ENCODE results near the gene SLC25A25.
A peak's percentile ranks its signal among the peaks of the same experiment; 100 is the strongest.

Gene SLC25A25

GRCh38 chr9:128116104-128117083 lies 48.4 kb downstream of the SLC25A25 start:
- peaks cover 18% of the 10 kb centered on the region for H3K36me3 Mint-ChIP-seq (ENCODE audit: low read depth)
- H3K4me1 Mint-ChIP-seq (ENCODE audit: low read depth): peaks cover 21% of the 10 kb centered on the region
- no peaks in the 10 kb centered on the region for H3K9me3 Mint-ChIP-seq
- H3K27ac Mint-ChIP-seq: peak overlapping the region; percentile 12
- H3K27me3 Mint-ChIP-seq: no peaks in the 10 kb centered on the region
- H3K4me3 Mint-ChIP-seq: no peak overlapping the region

- Mint-ChIP-seq H3K36me3 (ENCODE audit: low read depth) (peaks cover 14% of the 10 kb centered on the region), H3K27me3 (no peaks in the 10 kb centered on the region), H3K4me3 (no peak overlapping the region), H3K27ac (no peak overlapping the region), H3K4me1 (ENCODE audit: low read depth) (peaks cover 21% of the 10 kb centered on the region), H3K9me3 (no peaks in the 10 kb centered on the region)
Measured at GRCh38 chr9:128117613-128118471, 49.8 kb downstream of the SLC25A25 start.

GRCh38 chr9:128118472-128118857 lies 50.4 kb downstream of the SLC25A25 start:
- H3K4me1 Mint-ChIP-seq (ENCODE audit: low read depth): peaks cover 21% of the 10 kb centered on the region
- no peaks in the 10 kb centered on the region for H3K27me3 Mint-ChIP-seq
- H3K36me3 Mint-ChIP-seq (ENCODE audit: low read depth): peaks cover 9% of the 10 kb centered on the region
- no peaks in the 10 kb centered on the region for H3K9me3 Mint-ChIP-seq
- no peak overlapping the region for H3K4me3 Mint-ChIP-seq
- no peak overlapping the region for H3K27ac Mint-ChIP-seq

GRCh38 chr9:128118971-128119665 lies 51.1 kb downstream of the SLC25A25 start:
- H3K27ac Mint-ChIP-seq: no peak overlapping the region
- H3K4me1 Mint-ChIP-seq (ENCODE audit: low read depth): peaks cover 21% of the 10 kb centered on the region
- H3K4me3 Mint-ChIP-seq: no peak overlapping the region
- no peaks in the 10 kb centered on the region for H3K9me3 Mint-ChIP-seq
- H3K27me3 Mint-ChIP-seq: no peaks in the 10 kb centered on the region
- peaks cover 9% of the 10 kb centered on the region for H3K36me3 Mint-ChIP-seq (ENCODE audit: low read depth)

DNA sequence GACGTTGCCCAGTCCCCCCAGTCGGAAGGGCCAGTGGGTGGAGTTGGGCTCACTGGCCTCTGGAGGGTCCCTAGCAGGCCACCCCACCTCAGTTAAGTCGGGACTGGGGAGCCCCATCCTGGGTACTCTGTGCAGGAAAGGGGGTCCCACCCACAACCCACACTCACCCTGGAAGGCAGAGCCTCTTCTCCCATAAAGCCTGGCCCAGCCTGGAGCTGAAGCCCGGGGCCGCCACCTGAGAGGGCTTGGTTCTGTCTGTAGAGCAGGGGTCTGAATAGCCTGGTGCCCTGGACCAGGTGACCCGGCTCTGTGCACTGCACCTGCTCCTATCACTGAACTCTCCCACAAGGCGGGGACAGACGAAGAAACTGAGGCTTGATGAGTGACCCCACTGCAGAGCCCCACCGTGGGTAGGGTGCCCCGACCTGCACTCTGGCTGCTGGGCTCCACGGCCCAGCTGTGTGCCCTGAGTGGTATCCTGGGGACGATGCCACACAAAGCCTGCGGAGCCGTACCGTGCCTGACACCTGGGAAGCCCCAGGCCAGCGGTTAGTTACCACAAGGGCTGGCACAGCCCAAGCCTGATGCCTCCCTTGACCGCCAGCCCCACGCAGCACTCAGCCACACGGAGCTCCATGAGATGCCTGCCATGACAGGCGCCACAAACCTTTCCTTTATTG lies 52.2 kb downstream of the SLC25A25 start:
- Mint-ChIP-seq H3K4me1 (ENCODE audit: low read depth) (peaks cover 26% of the 10 kb centered on the region), H3K27ac (no peak overlapping the region), H3K9me3 (no peaks in the 10 kb centered on the region), H3K4me3 (no peak overlapping the region), H3K27me3 (no peaks in the 10 kb centered on the region), H3K36me3 (ENCODE audit: low read depth) (peaks cover 4% of the 10 kb centered on the region)

DNA sequence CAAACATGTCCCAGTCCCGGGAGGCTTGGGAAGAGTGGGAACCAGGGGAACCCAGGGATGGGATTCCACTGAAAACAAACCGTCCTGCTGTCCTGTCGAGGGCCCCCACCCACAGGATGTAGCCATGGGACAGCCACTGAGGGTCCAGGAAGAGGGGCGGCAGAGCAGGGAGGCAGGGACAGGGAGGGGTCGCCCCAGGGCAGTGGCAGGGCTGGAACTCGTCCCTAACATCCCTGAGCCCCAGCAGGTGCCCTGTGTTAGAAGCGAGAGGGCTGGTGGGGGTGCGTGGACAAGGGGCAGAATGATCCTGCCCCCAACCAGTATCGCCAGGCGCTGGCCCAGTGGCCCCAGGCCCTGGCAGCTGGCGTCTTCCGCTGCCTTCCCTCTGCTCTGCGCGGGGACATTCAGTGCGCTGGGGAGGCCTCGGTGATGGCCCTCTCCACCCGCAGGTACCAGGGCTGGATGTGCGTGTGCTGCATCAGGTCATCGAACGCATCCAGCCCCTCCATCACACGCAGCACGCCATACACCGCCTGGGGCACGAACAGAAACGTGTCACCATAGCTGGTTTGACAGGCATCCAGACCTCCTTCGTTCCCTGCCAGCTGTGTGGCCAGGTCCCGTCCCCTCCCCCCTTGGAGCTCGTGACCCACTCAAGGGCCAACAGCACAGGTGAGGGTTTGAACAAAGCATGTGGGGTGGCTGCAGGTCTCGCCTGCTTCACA lies 52.9 kb downstream of the SLC25A25 start:
- Mint-ChIP-seq H3K4me3 (no peak overlapping the region), H3K4me1 (ENCODE audit: low read depth) (peaks cover 28% of the 10 kb centered on the region), H3K27me3 (no peaks in the 10 kb centered on the region), H3K9me3 (no peaks in the 10 kb centered on the region), H3K36me3 (ENCODE audit: low read depth) (peaks cover 6% of the 10 kb centered on the region), H3K27ac (no peak overlapping the region)

DNA sequence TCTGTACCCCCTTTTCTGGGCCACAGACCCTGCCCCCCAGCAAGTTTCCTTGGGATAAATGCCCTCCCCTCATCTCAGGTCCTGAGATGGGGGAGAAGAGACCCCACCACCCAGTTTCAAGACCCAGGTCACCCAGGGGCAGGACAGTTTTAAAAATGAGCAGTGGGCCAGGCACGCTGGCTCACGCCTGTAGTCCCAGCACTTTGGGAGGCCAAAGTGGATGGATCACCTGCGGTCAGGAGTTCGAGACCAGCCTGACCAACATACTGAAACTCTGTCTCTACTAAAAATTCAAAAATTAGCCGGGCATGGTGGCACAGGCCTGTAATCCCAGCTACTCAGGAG lies 53.4 kb downstream of the SLC25A25 start:
- H3K4me3 Mint-ChIP-seq: no peak overlapping the region
- no peaks in the 10 kb centered on the region for H3K27me3 Mint-ChIP-seq
- no peak overlapping the region for H3K27ac Mint-ChIP-seq
- H3K4me1 Mint-ChIP-seq (ENCODE audit: low read depth): peaks cover 28% of the 10 kb centered on the region
- H3K9me3 Mint-ChIP-seq: no peaks in the 10 kb centered on the region
- peaks cover 9% of the 10 kb centered on the region for H3K36me3 Mint-ChIP-seq (ENCODE audit: low read depth)

- peaks cover 9% of the 10 kb centered on the region for H3K36me3 Mint-ChIP-seq (ENCODE audit: low read depth)
- no peak overlapping the region for H3K4me3 Mint-ChIP-seq
- H3K27ac Mint-ChIP-seq: no peak overlapping the region
- no peaks in the 10 kb centered on the region for H3K27me3 Mint-ChIP-seq
- H3K4me1 Mint-ChIP-seq (ENCODE audit: low read depth): peaks cover 27% of the 10 kb centered on the region
- H3K9me3 Mint-ChIP-seq: no peaks in the 10 kb centered on the region
Measured at GRCh38 chr9:128121924-128122808, 54.1 kb downstream of the SLC25A25 start.

GRCh38 chr9:128122809-128123175 lies 54.8 kb downstream of the SLC25A25 start:
- H3K27ac Mint-ChIP-seq: no peak overlapping the region
- H3K4me1 Mint-ChIP-seq (ENCODE audit: low read depth): peaks cover 22% of the 10 kb centered on the region
- H3K36me3 Mint-ChIP-seq (ENCODE audit: low read depth): peaks cover 9% of the 10 kb centered on the region
- H3K9me3 Mint-ChIP-seq: no peaks in the 10 kb centered on the region
- H3K4me3 Mint-ChIP-seq: no peak overlapping the region
- H3K27me3 Mint-ChIP-seq: no peaks in the 10 kb centered on the region

DNA sequence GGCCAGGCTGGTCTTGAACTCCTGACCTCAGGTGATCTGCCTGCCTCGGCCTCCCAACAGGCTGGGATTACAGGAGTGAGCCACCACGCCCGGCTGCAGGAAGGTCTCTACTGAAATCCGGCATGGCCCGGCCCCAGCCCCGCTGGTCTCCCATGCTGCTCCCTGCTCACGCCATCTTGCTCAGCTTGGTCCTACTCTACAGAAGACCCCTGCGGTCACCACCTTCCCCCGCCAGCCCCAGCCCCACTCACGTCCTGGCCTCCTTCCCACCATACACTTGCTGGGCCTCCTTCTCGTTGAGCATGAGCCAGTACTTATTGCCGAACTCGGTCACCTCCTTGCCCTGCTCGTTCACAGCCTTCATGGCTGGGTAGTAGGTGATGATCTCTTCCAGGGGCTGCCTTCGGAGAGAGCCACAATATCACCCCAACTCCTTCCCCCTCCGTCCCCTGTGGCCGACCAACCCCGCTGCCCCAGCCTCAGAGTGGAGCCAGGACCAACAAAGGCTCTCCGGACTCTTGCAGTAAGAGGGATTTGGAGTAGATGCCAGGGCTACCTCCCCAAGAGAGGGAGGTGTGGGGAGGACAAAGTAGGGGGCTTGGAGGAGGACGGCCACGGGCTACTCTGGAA lies 55.5 kb downstream of the SLC25A25 start:
- peaks cover 25% of the 10 kb centered on the region for H3K4me1 Mint-ChIP-seq (ENCODE audit: low read depth)
- no peak overlapping the region for H3K27ac Mint-ChIP-seq
- peaks cover 9% of the 10 kb centered on the region for H3K36me3 Mint-ChIP-seq (ENCODE audit: low read depth)
- no peaks in the 10 kb centered on the region for H3K9me3 Mint-ChIP-seq
- H3K27me3 Mint-ChIP-seq: no peaks in the 10 kb centered on the region
- H3K4me3 Mint-ChIP-seq: no peak overlapping the region

DNA sequence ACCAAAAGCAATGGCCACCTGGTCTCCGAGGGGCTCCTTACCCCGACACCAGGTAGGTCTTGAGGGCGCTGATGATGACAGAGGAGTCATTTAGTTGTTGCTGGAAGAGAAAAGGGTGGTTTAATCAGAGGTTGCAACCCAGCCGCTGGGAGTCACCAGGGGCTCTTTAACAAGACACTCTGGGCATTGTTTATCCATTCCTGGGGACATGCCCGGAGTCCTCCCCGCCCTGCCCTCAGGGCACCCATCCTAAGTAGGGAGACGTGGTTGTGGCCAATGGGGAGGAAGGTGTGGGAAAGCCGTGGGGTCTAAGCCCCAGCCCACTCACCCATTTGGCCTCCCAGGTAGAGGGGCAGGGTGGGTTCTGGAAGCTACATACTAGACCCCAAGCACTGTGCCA lies 56.4 kb downstream of the SLC25A25 start:
- no peaks in the 10 kb centered on the region for H3K27me3 Mint-ChIP-seq
- peaks cover 9% of the 10 kb centered on the region for H3K36me3 Mint-ChIP-seq (ENCODE audit: low read depth)
- no peak overlapping the region for H3K27ac Mint-ChIP-seq
- H3K4me1 Mint-ChIP-seq (ENCODE audit: low read depth): peaks cover 32% of the 10 kb centered on the region
- no peak overlapping the region for H3K4me3 Mint-ChIP-seq
- H3K9me3 Mint-ChIP-seq: no peaks in the 10 kb centered on the region

DNA sequence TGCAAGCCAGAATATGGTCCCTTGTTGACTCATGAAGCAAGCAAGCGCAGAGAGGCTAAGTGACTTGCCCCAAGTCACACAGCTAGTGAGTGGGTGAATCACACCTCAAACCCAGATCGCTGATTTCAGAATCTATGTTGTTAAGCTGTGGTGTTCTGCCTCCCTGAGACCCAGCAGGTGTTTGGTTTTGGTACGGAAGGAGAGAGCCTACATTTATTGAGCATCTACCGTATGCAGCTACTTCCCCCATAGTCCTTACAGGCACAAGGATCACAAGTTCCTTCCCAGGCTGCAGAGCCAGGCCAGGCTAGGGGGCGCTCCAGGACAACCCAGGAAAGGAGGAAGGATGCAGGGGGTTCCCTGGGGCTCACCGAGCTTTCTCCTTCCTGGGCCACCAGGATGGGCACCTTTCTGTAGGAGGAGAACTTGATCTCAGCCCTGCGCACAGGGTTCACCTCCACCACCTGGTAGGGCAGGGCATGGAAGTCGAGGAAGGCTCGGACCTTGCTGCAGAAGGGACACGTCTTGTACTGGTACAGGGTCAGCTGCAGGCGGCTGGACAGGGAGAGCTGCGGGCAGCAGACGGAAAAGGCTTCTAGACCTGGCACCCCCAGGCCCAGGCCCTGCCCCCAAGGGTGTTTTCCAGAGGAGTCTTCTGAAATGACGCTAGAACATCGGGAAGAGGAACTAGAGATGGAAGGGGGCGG lies 57.0 kb downstream of the SLC25A25 start:
- Mint-ChIP-seq H3K27ac (no peak overlapping the region), H3K36me3 (ENCODE audit: low read depth) (peaks cover 9% of the 10 kb centered on the region), H3K4me3 (peak overlapping the region; percentile 58), H3K4me1 (ENCODE audit: low read depth) (peaks cover 38% of the 10 kb centered on the region), H3K9me3 (no peaks in the 10 kb centered on the region), H3K27me3 (no peaks in the 10 kb centered on the region)

All from stimulated activated naive CD8-positive, alpha-beta T cell treated with anti-CD3 and anti-CD28 coated beads, Interleukin-15, Interleukin-2, amounts not matched to agents 100 ng/mL and 50 ng/mL, for 24 hours (primary cell).